ENCODE results near the gene LMLN. TPM values are rescaled to one million over a fixed set of nuclear protein-coding genes. Genes with fewer than 3 reads are reported as not detected.
A peak's percentile ranks its signal among the peaks of the same experiment; 100 is the strongest.
"Not testable (repeated sequence)": the region's sequence is repeated elsewhere in the genome, so short reads cannot be mapped to it uniquely, and the experiment has no call there.

The LMLN gene
- total RNA-seq, 1 donor from 2014 or later, result 5.9 TPM

DNA sequence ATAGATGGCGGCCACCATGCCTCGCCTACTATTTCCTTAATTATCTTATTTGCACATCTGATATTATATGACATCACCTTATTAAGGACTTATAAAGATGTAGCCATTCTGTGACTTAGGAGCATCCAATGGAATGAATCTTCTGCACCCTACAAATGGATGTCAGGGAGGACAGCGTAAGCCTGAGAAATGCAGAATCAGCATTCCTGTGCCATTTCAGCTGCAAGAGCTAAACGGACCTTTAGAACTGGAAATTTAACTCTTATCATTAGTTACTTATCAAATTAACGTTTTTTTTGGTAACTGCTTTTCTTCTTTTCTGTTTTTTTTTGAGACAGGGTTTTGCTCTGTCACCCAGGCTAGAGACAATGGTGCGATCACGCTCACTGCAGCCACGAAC, 65.6 kb downstream of the LMLN start:
- intact Hi-C loops (cut with micrococcal nuclease), result no loop called here
- Mint-ChIP-seq H3K27ac (no peak overlapping the region), H3K4me3 (no peak overlapping the region), H3K9me3 (no peaks in the 10 kb centered on the region), H3K4me1 (no peaks in the 10 kb centered on the region), H3K27me3 (no peaks in the 10 kb centered on the region), H3K36me3 (ENCODE audit: low read depth) (no peaks in the 10 kb centered on the region)
- no peak for DNase-seq

DNA sequence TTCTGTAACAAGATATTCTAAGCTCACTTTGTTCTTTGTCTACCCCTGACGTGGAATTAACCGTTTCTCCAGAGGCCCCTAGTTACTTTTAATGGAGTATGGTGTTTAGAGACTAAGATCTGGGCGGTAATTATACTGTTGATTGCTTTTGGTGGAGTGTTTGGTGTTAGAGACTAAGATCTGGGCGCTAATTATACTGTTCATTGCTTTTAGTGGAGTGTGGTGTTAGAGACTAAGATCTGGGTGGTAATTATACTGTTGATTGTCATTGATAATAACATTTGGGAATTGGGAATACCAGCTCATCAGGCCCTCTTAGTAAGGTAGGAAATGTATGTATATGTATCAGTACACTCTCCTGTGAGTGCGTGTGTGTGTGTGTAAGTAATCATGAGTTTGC, 66.6 kb downstream of the LMLN start:
- Mint-ChIP-seq H3K36me3 (ENCODE audit: low read depth) (no peaks in the 10 kb centered on the region), H3K27me3 (no peaks in the 10 kb centered on the region), H3K4me3 (no peak overlapping the region), H3K27ac (no peak overlapping the region), H3K4me1 (no peaks in the 10 kb centered on the region), H3K9me3 (no peaks in the 10 kb centered on the region)
- DNase-seq, result no peak
- intact Hi-C loops (cut with micrococcal nuclease), result no loop called here

DNA sequence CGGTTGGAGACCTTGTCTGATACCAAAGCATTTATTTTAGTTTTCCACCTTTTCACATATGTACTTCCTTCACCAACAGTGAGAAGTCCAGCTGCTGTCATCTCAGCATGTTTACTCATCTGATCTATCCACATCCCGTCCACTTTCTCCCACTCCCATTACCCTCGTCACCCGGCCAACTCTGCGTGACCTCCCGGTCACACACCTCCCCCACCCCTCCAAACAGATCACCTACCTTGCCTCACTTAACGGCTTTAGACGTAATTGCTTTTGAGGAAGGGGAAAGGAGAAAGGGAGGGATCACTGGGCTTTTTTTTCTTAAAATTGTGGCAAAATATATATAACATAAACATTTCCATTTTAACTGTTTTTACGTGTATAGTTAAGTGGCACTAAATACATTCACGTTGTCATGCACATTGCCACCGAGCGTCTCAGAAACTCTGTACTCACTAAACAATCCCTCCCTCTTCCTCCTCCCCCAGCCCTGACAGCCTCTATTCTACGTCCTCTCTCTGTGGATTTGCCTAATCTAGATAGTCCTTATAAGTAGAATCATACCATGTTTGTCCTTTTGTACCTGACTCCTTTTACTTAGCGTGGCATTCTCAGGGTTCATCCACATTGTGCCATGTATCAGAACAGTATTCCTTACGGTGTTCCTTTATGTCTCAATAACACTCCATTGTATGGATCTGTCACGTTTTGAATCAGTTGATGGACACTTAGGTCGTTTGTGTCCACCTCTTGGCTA, 67.2 kb downstream of the LMLN start:
- Mint-ChIP-seq H3K9me3 (no peaks in the 10 kb centered on the region), H3K27me3 (no peaks in the 10 kb centered on the region), H3K36me3 (ENCODE audit: low read depth) (no peaks in the 10 kb centered on the region), H3K27ac (no peak overlapping the region), H3K4me3 (no peak overlapping the region), H3K4me1 (no peaks in the 10 kb centered on the region)
- no peak for DNase-seq
- intact Hi-C loops (cut with micrococcal nuclease), result no loop called here

DNA sequence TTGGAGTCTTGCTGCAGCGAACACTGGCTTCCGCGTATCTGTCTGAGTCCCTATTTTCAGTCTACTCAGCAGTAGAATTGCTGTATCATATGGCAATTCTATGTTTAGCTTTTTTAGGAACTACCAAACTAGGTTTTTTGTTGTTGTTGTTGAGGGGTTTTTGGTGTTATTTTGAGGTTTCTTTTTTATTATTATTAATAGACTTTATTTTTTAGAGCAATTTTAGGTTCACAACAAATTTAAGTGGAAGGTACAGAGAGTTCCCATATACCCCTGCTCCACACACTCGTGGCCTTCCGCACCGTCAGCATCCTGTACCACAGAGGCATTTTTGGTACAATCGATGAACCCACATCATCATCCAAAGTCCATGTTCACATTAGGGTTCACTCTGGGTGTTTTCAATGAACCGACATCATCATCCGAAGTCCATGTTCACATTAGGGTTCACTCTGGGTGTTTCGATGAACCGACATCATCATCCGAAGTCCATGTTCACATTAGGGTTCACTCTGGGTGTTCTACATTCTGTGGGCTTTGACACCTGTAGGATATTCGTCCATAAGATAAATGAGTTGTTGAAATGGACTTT, 67.9 kb downstream of the LMLN start:
- Mint-ChIP-seq H3K27me3 (no peaks in the 10 kb centered on the region), H3K4me3 (no peak overlapping the region), H3K27ac (no peak overlapping the region), H3K36me3 (ENCODE audit: low read depth) (no peaks in the 10 kb centered on the region), H3K9me3 (no peaks in the 10 kb centered on the region), H3K4me1 (no peaks in the 10 kb centered on the region)
- DNase-seq, result no peak
- intact Hi-C loops (cut with micrococcal nuclease), result no loop called here

DNA sequence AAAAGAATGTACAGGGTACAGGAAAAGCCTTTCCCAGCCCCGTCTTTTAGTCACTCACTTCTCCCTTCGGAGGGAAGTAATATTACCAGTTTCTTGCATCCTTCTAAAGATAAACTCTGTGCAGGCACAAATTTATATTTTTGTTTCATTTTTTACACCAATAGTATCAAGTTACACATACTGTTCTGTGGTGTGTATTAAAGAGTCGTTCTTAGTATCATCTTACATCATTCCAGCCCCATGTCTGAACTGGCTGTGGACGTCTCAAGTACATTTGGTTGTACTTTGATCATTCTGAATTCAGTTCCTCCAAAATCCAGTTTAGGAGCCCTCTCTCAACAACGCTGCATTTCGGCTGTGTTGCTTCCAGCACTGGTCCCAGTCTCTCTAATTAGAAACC, 68.7 kb downstream of the LMLN start:
- no peak for DNase-seq
- Mint-ChIP-seq H3K9me3 (no peaks in the 10 kb centered on the region), H3K4me1 (no peaks in the 10 kb centered on the region), H3K4me3 (no peak overlapping the region), H3K36me3 (ENCODE audit: low read depth) (no peaks in the 10 kb centered on the region), H3K27me3 (no peaks in the 10 kb centered on the region), H3K27ac (no peak overlapping the region)
- intact Hi-C loops (cut with micrococcal nuclease), result no loop called here

DNA sequence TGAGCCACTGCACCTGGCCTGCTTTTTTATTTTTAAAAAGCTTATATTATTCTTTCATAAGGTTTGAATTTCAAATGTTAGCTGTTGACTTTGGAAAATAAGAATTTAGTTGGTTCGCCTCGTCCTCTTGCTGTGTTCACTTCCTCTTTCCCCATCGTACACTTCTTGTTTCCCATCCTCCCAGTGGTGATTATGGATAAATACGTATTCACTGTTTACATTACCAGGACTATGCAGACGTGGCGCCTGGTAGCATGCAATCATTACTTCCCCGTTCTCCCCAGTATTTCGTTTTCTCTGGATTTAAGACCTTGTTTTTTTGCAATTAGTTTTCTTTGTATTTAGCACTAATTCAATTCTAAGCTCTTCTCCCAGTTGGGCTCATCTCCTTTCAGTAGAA, 70.1 kb downstream of the LMLN start:
- no peak for DNase-seq
- Mint-ChIP-seq H3K27ac (no peak overlapping the region), H3K4me3 (no peak overlapping the region), H3K9me3 (no peaks in the 10 kb centered on the region), H3K27me3 (no peaks in the 10 kb centered on the region), H3K36me3 (ENCODE audit: low read depth) (no peaks in the 10 kb centered on the region), H3K4me1 (no peaks in the 10 kb centered on the region)
- intact Hi-C loops (cut with micrococcal nuclease), result no loop called here

DNA sequence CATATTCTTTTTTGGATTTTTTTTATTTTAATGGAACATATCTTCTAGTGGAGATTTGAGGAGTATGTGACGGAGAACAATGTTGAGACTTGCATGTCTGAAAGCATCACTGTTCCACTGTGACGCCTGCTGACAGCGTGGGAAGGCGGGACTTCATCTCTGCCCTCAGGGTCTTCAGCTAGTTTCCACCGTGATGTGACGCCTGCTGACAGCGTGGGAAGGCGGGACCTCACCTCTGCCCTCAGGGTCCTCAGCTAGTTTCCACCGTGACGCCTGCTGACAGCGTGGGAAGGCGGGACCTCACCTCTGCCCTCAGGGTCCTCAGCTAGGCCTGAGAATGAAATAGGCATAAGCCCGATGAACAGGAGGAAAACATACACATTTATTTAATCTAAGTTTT, 70.7 kb downstream of the LMLN start:
- no peak overlapping the region for H3K4me3 Mint-ChIP-seq
- H3K36me3 Mint-ChIP-seq (ENCODE audit: low read depth), result no peaks in the 10 kb centered on the region
- no peaks in the 10 kb centered on the region for H3K4me1 Mint-ChIP-seq
- H3K27me3 Mint-ChIP-seq, result no peaks in the 10 kb centered on the region
- DNase-seq, result no peak
- H3K27ac Mint-ChIP-seq, result no peak overlapping the region
- H3K9me3 Mint-ChIP-seq, result no peaks in the 10 kb centered on the region
- intact Hi-C loops (cut with micrococcal nuclease), result no loop called here

DNA sequence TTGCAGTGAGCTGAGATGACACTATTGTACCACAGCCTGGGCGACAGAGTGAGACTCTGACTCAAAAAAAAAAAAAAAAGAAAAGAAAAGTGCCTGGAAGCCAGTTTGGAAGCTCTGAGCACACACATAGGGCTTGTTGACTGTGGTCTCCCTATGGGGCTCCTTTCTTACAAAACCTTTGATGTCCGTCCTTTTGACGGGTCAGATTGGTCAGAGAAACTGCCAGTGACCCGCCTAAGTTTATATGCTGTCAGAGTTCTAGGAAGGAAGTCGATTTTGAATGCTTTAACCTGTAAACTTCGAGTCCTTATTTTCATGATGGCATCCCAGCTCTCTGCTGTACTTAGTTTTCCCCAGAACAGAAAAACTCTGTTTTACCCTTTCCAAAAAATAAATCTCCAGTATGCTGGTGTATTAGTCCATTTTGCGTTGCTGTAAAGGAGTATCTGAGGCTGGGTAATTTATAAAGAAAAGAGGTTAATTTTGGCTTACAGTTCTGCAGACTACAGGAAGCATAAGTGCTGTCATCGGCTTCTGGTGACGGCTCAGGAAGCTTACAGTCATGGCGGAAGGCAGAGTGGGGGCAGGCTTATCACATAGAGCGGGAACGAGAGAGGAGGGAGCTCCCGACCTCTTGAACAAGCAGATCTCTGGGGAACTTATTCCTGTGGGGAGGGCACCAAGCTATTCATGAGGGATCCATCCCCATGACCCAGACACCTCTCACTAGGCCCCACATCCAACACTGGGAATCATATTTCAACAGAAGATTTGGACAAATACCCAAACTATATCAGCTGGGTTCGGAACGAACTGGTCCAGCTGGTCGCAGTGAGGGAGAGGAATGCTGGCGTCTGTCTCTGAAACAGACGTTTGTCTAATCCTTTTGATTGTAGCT, 72.3 kb downstream of the LMLN start:
- Mint-ChIP-seq H3K9me3 (no peaks in the 10 kb centered on the region), H3K27me3 (no peaks in the 10 kb centered on the region), H3K36me3 (ENCODE audit: low read depth) (no peaks in the 10 kb centered on the region), H3K27ac (no peak overlapping the region), H3K4me1 (no peaks in the 10 kb centered on the region), H3K4me3 (no peak overlapping the region)
- no peak for DNase-seq
- intact Hi-C loops (cut with micrococcal nuclease), result no loop called here

DNA sequence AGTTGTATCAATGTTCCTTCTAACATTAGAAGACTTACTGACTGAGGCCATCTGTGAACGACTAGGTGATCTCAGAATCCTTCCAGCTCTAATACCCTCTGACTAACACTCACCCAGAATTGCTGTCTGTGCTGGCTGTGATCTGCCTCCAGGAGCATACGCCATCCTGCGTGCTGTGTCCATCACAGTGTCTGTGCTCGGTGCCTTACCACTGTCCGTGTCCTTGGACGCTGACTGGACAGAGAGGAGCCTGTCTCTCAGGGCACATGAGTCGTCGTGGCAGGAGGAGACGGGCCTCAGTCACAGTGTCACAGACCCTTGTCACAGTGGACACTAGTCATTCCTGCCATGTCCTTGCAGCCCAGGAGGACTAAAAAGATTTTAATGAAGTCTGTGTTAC, 83.1 kb downstream of the LMLN start:
- intact Hi-C loops (cut with micrococcal nuclease), result no loop called here
- DNase-seq, result peak; percentile 49
- H3K4me1 Mint-ChIP-seq, result no peaks in the 10 kb centered on the region
- H3K36me3 Mint-ChIP-seq (ENCODE audit: low read depth), result no peaks in the 10 kb centered on the region
- no peaks in the 10 kb centered on the region for H3K27me3 Mint-ChIP-seq
- H3K27ac Mint-ChIP-seq, result no peak overlapping the region
- no peaks in the 10 kb centered on the region for H3K9me3 Mint-ChIP-seq
- no peak overlapping the region for H3K4me3 Mint-ChIP-seq

DNA sequence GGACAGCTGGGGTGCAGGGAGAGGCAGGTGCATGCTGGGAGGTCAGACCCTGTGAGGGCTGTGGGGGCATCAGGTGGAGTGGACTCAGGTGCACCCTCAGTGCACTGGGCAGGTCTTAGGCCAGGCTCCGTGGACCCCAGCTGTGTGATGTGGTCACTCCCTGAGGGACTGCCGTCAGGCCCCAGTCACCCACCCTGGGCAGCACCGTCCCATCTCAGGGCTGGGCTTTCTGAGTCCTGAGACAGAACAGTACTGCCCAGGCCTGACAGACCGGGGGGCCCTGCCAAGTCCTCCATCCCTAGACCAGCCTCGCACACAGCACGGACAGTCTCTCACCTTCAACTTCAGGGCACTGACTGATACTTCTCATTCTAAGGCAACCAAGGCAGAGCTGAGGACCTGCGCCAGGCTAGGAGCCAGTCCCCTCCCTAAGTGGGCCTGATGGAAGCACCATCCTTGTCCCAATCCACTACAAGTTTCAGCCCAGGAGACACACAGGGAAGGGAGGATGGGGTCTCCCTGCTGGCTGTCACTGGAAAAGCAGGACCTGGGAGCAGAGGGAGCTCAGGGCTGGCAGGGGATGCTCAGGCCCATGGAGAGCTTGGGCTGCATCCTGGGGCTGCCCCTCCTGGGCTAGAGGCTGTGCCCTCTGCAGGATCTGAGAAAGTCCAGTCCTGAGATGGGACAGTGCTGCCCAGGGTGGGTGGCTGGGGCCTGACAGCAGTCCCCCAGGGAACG, 86.3 kb downstream of the LMLN start:
- no peaks in the 10 kb centered on the region for H3K36me3 Mint-ChIP-seq (ENCODE audit: low read depth)
- H3K27ac Mint-ChIP-seq, result no peak overlapping the region
- no peak overlapping the region for H3K4me3 Mint-ChIP-seq
- H3K27me3 Mint-ChIP-seq, result no peaks in the 10 kb centered on the region
- H3K4me1 Mint-ChIP-seq, result no peaks in the 10 kb centered on the region
- no peaks in the 10 kb centered on the region for H3K9me3 Mint-ChIP-seq
- intact Hi-C loops (cut with micrococcal nuclease), result no loop called here
- no peak for DNase-seq

DNA sequence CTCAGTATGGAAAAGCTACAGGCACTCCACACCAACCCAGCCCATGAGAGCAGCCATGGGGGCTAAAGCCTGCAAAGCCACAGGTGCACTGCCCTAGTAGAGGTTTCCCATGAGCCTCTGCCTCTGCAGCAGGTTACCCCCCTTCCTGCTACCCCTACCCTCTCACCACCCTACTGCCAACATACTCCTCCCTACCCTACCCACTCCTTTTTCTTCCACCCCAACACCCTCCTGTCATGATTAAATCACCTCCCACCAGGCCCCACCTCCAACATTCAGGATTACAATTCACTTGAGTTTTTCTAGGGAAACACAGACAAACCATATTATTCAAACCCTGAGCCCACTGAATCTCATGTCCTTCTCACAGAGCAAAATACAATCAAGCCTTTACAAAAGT, 88.4 kb downstream of the LMLN start:
- no peaks in the 10 kb centered on the region for H3K9me3 Mint-ChIP-seq
- H3K4me1 Mint-ChIP-seq, result no peaks in the 10 kb centered on the region
- peaks cover 5% of the 10 kb centered on the region for H3K27me3 Mint-ChIP-seq
- H3K27ac Mint-ChIP-seq, result no peak overlapping the region
- H3K36me3 Mint-ChIP-seq (ENCODE audit: low read depth), result no peaks in the 10 kb centered on the region
- DNase-seq, result peak; percentile 52
- intact Hi-C loops (cut with micrococcal nuclease), result no loop called here
- no peak overlapping the region for H3K4me3 Mint-ChIP-seq

DNA sequence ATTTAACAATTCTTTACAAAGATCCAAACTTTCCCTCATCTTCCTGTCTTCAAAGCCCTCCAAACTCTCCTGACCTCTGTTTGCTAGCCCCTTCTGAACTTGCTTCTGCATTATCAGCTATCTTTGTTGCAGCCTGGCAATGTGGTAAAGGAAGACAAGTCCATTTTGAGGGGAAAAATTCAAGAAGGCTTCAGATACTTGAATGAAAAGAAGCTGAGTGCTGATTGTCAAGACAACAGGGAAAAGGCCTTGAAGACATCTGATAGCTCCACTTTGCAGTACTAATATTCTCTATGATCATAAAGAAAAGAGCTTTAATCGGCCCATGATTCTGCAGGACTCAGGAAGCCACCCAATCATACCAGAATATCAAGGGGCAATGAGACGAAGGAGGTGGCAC, 91.8 kb downstream of the LMLN start:
- Mint-ChIP-seq H3K4me1 (no peaks in the 10 kb centered on the region), H3K9me3 (no peaks in the 10 kb centered on the region), H3K27me3 (peaks cover 12% of the 10 kb centered on the region), H3K27ac (no peak overlapping the region), H3K36me3 (ENCODE audit: low read depth) (no peaks in the 10 kb centered on the region), H3K4me3 (no peak overlapping the region)
- intact Hi-C loops (cut with micrococcal nuclease), result no loop called here
- peak; percentile 30 for DNase-seq

DNA sequence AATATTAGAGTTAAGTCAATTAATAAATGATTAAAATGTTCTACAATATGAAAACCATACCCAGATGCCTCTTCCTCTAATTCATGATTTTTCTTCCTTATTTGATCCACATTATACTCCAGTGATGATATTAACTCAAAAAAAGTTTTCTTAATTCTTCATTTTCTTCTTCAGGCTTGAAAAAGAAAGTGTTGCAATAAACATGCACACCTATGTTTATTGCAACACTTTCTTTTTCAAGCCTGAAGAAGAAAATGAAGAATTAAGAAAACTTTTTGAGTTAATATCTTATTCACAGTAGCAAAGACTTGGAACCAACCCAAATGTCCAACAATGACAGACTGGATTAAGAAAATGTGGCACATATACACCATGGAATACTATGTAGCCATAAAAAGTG, 93.4 kb downstream of the LMLN start:
- H3K36me3 Mint-ChIP-seq (ENCODE audit: low read depth); H3K4me1 Mint-ChIP-seq; intact Hi-C loops (cut with micrococcal nuclease); H3K4me3 Mint-ChIP-seq; H3K27ac Mint-ChIP-seq; H3K9me3 Mint-ChIP-seq: not testable (repeated sequence)
- peak; percentile 18 for DNase-seq
- peaks cover 17% of the 10 kb centered on the region for H3K27me3 Mint-ChIP-seq

Data from activated CD4-positive, alpha-beta T cell treated with anti-CD3 and anti-CD28 coated beads, Interleukin-2, amount 10 ng/mL, durations not matched to agents 24 days and 14 days (primary cell).